T-helper 2 cell treated with Interferon-gamma antibody and Interleukin-4, amounts not matched to agents 5 μg/mL and 100 μg/mL, for 36 hours (primary cell): Measurements from ENCODE around the gene P2RY14.

Experiments used
- DNase-seq: peaks from one replicate; pipeline ENCODE4 v3.0.0; 2021; ENCODE audit warnings: low spot score
- H3K27ac Mint-ChIP-seq: one replicate; pipeline ENCODE4 v1.8.0; 2021; ENCODE audit warnings: mild to moderate bottlenecking, mixed read lengths
- H3K27me3 Mint-ChIP-seq: one replicate; pipeline ENCODE4 v1.8.0; 2021; ENCODE audit warnings: low read depth, mixed read lengths
- H3K36me3 Mint-ChIP-seq: one replicate; pipeline ENCODE4 v1.8.0; 2021; ENCODE audit warnings: low read depth, mixed read lengths
- H3K4me1 Mint-ChIP-seq: one replicate; pipeline ENCODE4 v1.8.0; 2021; ENCODE audit warnings: low read depth, mixed read lengths
- H3K4me3 Mint-ChIP-seq: one replicate; pipeline ENCODE4 v1.8.0; 2022; ENCODE audit warnings: mild to moderate bottlenecking, moderate library complexity, mixed read lengths
- H3K9me3 Mint-ChIP-seq: one replicate; pipeline ENCODE4 v1.8.0; 2021; ENCODE audit warnings: mixed read lengths

The P2RY14 gene

DNA sequence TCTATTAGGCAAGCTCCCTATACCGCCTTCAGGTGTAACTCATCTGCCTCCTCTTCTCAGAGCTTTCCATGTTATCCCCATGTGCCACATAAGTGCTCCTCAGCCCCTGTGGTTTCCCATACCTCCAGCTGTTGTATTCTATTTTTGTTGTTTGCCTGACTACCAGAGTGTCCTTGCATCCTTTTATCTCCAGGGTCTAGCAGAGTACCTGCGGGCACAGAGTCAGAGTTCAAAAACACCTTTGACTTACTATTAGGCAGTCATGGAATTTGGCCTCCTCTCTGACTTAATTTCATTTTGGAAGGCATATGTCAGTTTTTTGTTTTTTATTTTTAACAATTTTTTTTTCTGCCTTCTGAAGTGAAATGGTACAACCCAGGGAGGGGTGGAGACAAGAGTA lies 31.2 kb upstream of the P2RY14 start:
- Mint-ChIP-seq H3K4me3 (no peak overlapping the region), H3K9me3 (no peaks in the 10 kb centered on the region), H3K4me1 (peaks cover 40% of the 10 kb centered on the region), H3K27me3 (no peaks in the 10 kb centered on the region), H3K27ac (no peak overlapping the region), H3K36me3 (no peaks in the 10 kb centered on the region)
- DNase-seq = no peak

DNA sequence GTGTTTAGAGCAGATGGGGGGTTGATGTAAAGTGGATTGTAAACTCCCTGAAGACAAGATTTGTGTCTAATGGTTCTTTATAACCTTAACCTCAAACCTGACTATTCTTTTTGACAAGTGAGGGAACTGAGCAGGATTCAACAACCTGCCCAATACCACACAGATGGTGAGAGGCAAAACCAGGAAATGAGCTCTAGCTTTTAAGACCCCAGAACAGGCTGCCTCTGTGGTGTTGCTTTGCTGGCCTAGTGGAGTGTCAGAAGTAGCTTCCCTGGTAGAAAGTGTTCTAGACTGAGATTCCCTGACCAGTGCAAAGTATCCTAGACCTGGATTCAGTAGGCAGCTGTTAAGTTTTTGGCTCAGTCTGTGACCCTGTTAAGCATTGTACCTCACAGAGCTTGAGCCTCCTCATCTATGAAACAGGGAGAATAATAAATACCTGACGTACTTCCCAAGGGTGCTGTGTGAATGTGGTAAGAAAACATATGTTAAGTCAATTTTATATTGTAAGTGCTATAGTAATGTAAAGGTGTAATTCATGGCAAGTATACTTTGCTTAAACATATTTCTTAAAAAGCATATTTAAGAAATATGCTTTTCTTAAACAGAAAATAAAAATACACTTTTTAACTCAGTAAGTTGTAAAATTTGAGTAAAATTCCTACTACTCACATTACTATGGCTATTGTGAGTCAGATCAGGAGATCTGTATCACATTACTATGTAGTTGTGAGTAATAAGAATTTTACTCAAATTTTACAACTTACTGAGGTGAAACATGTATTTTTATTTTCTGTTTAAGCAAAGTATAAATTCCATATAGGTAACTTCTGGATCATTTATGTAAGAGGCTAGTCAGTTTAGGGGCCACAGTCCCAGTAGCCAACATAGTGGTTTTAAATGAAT lies 29.5 kb upstream of the P2RY14 start:
- no peak for DNase-seq
- Mint-ChIP-seq H3K4me3 (no peak overlapping the region), H3K27ac (no peak overlapping the region), H3K9me3 (no peaks in the 10 kb centered on the region), H3K27me3 (no peaks in the 10 kb centered on the region), H3K36me3 (no peaks in the 10 kb centered on the region), H3K4me1 (peaks cover 48% of the 10 kb centered on the region)

DNA sequence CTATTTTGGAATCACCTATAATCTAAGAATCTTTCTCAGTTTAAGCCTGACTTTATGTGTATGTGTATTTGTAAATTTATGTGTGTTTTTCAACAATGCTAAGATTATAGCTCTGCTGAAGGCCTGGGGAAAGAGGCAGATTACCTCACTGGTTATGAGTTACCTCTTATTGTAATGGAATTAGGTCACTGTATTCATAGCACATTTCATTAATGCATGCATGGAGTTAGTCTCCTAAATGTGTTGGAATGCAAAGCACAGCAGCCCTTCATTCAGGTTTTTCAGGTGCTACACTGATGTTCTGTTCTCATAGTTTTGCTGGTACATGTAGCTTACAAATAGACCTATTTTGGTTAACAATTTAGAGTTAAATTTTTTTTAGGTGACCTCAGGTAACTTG lies 28.8 kb upstream of the P2RY14 start:
- Mint-ChIP-seq H3K36me3 (no peaks in the 10 kb centered on the region), H3K27ac (no peak overlapping the region)

DNA sequence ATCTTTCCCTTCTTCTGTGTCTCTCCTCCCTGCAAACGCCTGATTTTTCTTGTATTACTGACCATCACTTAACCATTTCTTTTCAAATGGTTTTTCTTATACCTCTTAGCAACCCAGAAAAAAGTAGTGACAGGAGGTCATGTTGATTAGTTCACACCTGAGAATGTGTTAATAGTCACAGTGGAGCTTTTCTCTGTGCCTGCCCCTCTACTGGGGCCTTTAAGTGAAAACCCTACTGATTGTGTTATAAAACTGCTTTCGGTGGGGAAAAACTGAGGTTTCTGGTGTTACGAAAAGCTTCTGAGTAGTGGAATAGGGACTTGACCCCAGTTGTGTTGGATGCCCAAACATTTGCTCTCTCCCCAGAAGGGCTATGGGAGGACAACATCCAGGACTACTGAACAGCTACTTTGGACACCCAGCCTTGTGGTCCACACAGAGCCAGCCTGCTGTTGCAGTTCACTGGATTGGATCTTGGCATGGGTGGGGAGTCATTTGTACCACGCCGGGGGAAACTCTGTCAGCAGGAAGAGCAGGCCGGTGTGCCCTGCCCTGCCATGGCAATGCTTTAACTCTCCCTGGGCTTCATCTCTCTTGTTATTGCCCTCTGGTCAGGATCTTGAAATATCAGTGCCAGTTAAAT lies 27.9 kb upstream of the P2RY14 start:
- H3K4me1 Mint-ChIP-seq = peaks cover 58% of the 10 kb centered on the region
- no peaks in the 10 kb centered on the region for H3K9me3 Mint-ChIP-seq
- H3K27ac Mint-ChIP-seq = no peak overlapping the region
- no peaks in the 10 kb centered on the region for H3K27me3 Mint-ChIP-seq
- no peaks in the 10 kb centered on the region for H3K36me3 Mint-ChIP-seq
- DNase-seq = no peak
- peak overlapping the region; percentile 32 for H3K4me3 Mint-ChIP-seq

More for the DNA sequence above, 28.8 kb upstream of the P2RY14 start:
- Mint-ChIP-seq H3K4me1 (peaks cover 50% of the 10 kb centered on the region), H3K27me3 (no peaks in the 10 kb centered on the region), H3K4me3 (no peak overlapping the region), H3K9me3 (no peaks in the 10 kb centered on the region)
- DNase-seq = no peak

DNA sequence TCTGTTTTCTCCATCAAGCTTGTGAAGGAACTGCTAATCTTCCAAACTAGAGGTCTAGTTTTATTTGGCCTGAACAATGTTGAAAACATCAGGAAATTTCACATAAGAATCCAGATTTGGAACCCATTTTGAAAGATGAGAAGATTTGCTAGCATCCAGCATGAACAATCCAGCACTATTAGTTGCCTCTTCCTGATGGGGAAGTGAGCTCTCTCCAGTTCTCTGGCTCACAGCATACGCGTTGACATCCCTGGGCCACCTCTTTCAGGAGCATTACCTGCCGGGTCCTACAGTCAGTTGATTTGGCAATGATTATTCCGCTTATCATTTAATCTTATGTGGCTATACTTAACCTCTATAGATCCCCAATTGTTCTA lies 27.4 kb upstream of the P2RY14 start:
- Mint-ChIP-seq H3K27me3 (no peaks in the 10 kb centered on the region), H3K9me3 (no peaks in the 10 kb centered on the region), H3K4me1 (peaks cover 62% of the 10 kb centered on the region), H3K4me3 (peak overlapping the region; percentile 47), H3K36me3 (no peaks in the 10 kb centered on the region), H3K27ac (peak overlapping the region; percentile 52)
- no peak for DNase-seq

DNA sequence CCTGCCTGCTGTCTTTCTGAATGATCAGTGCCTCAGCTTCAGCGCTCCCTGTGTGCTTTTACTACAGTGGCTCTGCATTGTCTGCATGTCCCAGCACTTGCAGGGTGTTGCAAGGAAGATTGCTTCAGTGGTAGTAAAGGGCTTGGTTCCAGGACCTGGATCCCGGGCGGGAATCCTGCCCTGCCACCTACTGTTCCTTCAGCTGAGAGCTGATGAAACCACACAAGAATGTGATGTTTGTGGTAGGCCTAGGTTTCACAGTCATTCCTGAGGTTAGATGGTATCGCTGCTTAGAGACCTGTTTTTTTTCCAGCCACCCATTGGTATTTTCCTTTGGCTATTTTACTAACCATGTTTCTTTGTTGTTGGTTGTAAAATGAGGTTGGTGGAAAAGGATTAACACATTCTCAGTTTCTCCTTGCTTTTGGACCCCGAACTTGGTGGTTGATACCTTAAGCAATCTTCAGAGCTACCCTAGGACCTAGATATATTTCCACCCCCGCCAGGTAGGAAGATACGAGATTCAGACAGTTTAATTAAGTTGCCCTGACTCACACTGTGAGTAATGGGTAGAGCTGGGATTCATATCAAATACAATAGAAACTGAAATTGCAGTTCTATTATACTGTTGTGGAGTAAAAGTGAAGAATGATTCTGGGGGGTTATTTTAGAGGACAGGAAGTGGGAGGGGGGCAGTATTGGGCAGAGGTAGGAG lies 26.9 kb upstream of the P2RY14 start:
- Mint-ChIP-seq H3K27ac (peak overlapping the region; percentile 52), H3K4me3 (peak overlapping the region; percentile 47), H3K9me3 (no peaks in the 10 kb centered on the region)

DNA sequence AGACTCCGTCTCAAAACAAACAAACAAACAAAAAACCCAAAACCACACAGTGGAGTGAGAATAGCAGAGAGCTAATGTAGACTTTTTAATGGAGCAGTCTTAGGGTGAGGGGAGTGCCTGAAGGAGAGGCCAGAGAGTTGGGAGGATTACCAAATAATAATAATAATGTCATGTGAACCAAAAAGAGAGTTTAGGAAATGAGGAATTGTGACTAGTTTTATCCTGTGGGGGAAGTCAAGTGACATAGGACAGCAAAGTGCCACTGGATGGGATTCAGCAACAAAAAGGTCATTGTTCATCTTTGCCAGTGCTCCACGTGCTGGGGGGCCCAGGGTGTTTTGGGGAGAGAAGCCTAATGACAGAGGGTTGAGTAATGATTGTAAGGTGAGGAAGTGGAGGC lies 25.4 kb upstream of the P2RY14 start:
- peak overlapping the region; percentile 3 for H3K27ac Mint-ChIP-seq
- no peak overlapping the region for H3K4me3 Mint-ChIP-seq

More for the DNA sequence above, 26.9 kb upstream of the P2RY14 start:
- Mint-ChIP-seq H3K4me1 (peaks cover 65% of the 10 kb centered on the region), H3K27me3 (no peaks in the 10 kb centered on the region), H3K36me3 (no peaks in the 10 kb centered on the region)
- peak; percentile 65 for DNase-seq

DNA sequence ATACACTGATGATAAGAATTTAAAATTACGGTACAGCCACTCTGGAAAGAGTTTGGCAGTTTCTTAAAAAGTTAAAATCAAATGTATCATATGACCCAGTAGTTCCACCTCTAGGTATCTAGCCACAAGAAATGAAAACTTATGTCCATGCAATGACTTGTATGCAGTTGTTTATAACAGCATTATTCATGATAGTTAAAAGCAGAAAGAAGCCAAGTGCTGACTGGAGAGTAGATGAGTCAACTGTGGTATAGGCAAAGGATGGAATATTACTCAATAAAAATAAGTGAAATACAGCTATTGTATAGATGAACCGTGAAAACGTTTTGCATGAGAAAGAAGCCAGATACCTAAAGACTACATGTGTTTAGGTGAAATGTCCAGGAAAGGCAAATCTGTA lies 23.4 kb upstream of the P2RY14 start:
- Mint-ChIP-seq H3K27me3 (no peaks in the 10 kb centered on the region), H3K4me1 (peaks cover 46% of the 10 kb centered on the region), H3K4me3 (no peak overlapping the region), H3K27ac (no peak overlapping the region), H3K36me3 (no peaks in the 10 kb centered on the region), H3K9me3 (no peaks in the 10 kb centered on the region)
- DNase-seq = no peak

More for the DNA sequence above, 25.4 kb upstream of the P2RY14 start:
- Mint-ChIP-seq H3K9me3 (no peaks in the 10 kb centered on the region), H3K27me3 (no peaks in the 10 kb centered on the region), H3K4me1 (peaks cover 60% of the 10 kb centered on the region), H3K36me3 (no peaks in the 10 kb centered on the region)
- no peak for DNase-seq

DNA sequence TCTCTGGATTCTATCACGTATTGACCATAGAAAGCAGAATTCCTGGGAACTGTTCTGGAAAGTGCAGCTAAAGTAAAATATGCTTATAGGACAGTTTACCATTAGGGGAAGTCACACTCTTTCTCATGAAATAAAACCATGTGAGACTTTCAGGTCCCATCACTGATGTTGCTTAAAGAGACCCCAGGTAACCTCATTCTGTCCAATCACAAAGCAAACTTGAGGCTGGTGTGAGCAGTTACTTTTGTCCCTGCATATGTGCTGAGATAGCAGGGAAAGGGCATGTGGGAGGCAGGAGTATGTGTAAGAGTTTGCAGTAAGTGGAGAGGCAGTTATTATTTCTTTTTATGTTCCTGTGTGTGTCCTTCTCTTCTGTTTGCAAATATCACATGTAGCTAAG lies 22.2 kb upstream of the P2RY14 start:
- Mint-ChIP-seq H3K27ac (no peak overlapping the region), H3K36me3 (no peaks in the 10 kb centered on the region), H3K4me1 (peaks cover 35% of the 10 kb centered on the region), H3K9me3 (no peaks in the 10 kb centered on the region), H3K4me3 (no peak overlapping the region), H3K27me3 (no peaks in the 10 kb centered on the region)
- DNase-seq = no peak

DNA sequence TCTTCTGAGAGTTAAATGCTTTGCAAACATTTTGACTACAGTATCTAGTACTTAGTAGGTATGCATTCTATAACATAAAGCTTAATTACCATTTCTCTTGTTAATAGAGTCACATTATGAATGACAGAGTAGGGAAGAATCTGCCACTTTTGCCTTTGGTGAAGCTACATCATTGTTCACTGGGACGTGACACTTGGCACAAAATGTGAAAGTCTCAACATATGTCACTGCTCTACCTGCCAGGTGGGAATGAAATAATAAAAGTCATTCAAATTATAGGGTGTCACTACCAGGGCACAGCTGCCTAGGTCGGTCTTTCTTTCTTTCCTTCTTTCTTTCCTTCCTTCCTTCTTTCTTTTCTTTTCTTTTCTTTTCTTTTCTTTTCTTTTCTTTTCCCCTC lies 20.7 kb upstream of the P2RY14 start:
- Mint-ChIP-seq H3K9me3 (no peaks in the 10 kb centered on the region), H3K4me1 (peaks cover 25% of the 10 kb centered on the region), H3K27me3 (no peaks in the 10 kb centered on the region), H3K36me3 (no peaks in the 10 kb centered on the region), H3K4me3 (no peak overlapping the region), H3K27ac (no peak overlapping the region)
- DNase-seq = no peak

DNA sequence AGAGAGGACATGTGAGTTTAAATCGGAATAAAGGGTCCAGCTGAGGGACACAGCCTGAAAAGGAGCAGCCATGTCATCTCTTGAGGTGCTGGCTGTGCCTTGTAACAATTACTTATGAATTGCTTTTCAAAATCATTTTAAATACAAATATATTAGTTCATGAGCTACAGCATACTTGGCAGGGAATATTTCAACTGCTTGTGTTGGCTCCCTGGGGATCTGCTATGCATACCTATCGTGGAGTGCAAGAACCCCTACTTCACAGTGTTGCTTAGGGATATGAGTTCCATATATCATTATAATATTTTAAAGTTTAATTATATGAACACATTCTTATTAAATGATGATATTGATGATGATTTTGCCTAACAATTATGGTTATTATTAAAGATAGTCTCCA lies 19.1 kb upstream of the P2RY14 start:
- DNase-seq = no peak
- peaks cover 15% of the 10 kb centered on the region for H3K4me1 Mint-ChIP-seq
- H3K27me3 Mint-ChIP-seq = no peaks in the 10 kb centered on the region
- no peak overlapping the region for H3K27ac Mint-ChIP-seq
- H3K36me3 Mint-ChIP-seq = no peaks in the 10 kb centered on the region
- H3K9me3 Mint-ChIP-seq = no peaks in the 10 kb centered on the region
- H3K4me3 Mint-ChIP-seq = no peak overlapping the region

DNA sequence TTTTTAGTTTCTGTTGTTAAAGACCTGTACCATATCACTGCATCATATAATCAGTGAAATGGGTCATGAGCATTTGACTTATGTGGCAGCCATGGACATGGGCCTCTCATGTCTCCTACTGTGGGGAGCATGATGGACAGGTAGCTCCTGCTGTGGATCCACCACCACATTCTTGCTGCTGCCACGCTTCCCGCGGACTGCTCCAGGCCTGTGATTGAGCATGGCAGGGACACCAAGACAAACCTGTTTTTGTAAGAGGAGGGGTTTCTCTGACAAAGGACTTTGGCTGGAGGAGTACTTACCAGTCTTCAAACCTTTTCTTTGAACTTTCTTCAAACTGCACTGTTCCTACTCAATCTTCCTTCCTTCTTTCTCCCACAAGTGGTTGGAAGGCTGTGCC lies 17.9 kb upstream of the P2RY14 start:
- H3K4me3 Mint-ChIP-seq = no peak overlapping the region
- no peaks in the 10 kb centered on the region for H3K27me3 Mint-ChIP-seq
- DNase-seq = no peak
- no peak overlapping the region for H3K27ac Mint-ChIP-seq
- peaks cover 7% of the 10 kb centered on the region for H3K4me1 Mint-ChIP-seq
- no peaks in the 10 kb centered on the region for H3K36me3 Mint-ChIP-seq
- no peaks in the 10 kb centered on the region for H3K9me3 Mint-ChIP-seq

DNA sequence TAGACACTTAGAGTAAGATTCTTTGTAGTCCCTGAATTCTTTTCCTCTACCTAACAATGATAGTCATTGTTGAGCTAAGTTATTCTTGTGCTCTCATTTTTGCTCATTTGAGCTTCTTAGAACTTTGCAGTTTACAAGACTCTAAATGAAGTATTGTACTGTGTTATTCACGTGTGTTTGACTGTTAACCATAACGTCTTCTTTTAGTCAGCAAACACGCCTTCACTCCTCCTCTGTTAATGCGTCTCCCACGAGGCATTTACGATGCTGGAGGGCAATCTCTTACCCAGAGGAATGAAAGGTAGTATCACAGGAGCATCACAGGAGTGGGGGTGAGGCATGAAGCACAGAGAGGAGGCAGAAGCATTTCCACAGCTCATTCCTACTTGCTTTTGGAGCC lies 14.8 kb upstream of the P2RY14 start:
- Mint-ChIP-seq H3K4me1 (no peaks in the 10 kb centered on the region), H3K36me3 (no peaks in the 10 kb centered on the region), H3K27ac (no peak overlapping the region), H3K27me3 (no peaks in the 10 kb centered on the region), H3K9me3 (no peaks in the 10 kb centered on the region), H3K4me3 (no peak overlapping the region)
- DNase-seq = no peak

DNA sequence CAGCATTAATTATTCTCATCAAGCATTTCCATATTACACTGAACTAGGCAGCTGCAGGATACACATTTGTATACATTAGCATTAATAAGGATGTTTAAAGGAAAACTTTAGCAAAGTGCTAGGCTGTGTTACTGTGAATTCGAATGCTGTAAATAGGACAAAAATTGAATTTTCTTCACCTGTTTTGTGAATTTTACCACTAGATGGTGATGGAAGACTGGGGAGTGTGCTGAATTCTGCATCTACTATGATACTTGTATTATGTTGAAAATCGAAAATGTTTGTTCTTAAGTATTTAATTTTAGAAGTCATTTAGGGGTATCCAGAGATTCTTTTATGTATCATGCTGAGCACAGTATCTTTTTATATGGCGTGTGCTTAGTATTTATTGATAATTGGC lies 12.3 kb upstream of the P2RY14 start:
- Mint-ChIP-seq H3K36me3 (no peaks in the 10 kb centered on the region), H3K4me3 (no peak overlapping the region), H3K27me3 (no peaks in the 10 kb centered on the region), H3K9me3 (no peaks in the 10 kb centered on the region), H3K27ac (no peak overlapping the region), H3K4me1 (peaks cover 6% of the 10 kb centered on the region)
- no peak for DNase-seq
